Thyroid gland (tissue), 4 donors: Measurements from ENCODE around the gene CCDC70.

Experiments
- POLR2A ChIP-seq, 2 donors: fragments of 450-650 bp; IDR thresholded peaks; one replicate each; pipeline ENCODE4 v1.6.1; 2017; ENCODE audit warnings: antibody characterized with exemption in 2 of 2, mild to moderate bottlenecking in 2 of 2, moderate library complexity in 1 of 2
- TF ChIP-seq, protein P1 (sequence below), 6 experiments: fragments of 200-600 bp in 3 of 6; fragments of 450-650 bp in 3 of 6; sonication (generic) in 3 of 6; IDR thresholded peaks; one replicate each; pipeline ENCODE4 v1.5.1; 2016 to 2019; ENCODE audit warnings: antibody characterized with exemption in 6 of 6, mild to moderate bottlenecking in 2 of 6, inconsistent platforms in 1 of 6, moderate library complexity in 1 of 6

DNA sequence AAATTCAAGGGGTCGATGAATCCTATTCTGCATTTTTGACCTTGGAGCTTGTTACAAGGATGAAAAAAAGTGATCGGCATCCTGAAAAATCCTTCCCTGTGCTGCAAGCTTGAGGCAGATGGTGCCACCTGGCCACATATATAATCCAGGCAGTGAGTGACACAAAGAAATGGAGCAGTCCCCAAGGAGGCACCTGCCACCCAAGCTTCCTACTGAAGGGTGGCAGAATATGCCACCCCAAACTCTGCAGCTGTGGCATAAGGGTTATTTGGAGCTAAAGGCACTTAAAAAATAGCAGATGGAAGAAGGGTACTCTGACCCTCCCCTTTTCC lies 32.2 kb upstream of the CCDC70 start:
- TF ChIP-seq POLR2A (IDR thresholded peaks at IDR 0.05) = no peak
- TF ChIP-seq, protein P1, sequence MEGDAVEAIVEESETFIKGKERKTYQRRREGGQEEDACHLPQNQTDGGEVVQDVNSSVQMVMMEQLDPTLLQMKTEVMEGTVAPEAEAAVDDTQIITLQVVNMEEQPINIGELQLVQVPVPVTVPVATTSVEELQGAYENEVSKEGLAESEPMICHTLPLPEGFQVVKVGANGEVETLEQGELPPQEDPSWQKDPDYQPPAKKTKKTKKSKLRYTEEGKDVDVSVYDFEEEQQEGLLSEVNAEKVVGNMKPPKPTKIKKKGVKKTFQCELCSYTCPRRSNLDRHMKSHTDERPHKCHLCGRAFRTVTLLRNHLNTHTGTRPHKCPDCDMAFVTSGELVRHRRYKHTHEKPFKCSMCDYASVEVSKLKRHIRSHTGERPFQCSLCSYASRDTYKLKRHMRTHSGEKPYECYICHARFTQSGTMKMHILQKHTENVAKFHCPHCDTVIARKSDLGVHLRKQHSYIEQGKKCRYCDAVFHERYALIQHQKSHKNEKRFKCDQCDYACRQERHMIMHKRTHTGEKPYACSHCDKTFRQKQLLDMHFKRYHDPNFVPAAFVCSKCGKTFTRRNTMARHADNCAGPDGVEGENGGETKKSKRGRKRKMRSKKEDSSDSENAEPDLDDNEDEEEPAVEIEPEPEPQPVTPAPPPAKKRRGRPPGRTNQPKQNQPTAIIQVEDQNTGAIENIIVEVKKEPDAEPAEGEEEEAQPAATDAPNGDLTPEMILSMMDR (IDR thresholded peaks at IDR 0.05) = no peak
